Epithelial cell of alveolus of lung (primary cell): Measurements from ENCODE around the gene PCDHGB2. TPM values are rescaled to one million over a fixed set of nuclear protein-coding genes. Genes with fewer than 3 reads are reported as not detected.

Experiments
- total RNA-seq: library from RNA; depleted of rRNA; stranded (reverse); fragments of >200 nt; gene quantifications from 2 replicates; pipeline ENCODE4 v1.2.1, GENCODE V29; 2015

Gene PCDHGB2
- total RNA-seq, 1 donor from 2014 or later, result 0.39 TPM

GRCh38 chr5:141397756-141398551, 38.2 kb downstream of the PCDHGB2 start, which contains the start of gene PCDHGB5:
Gene PCDHGB5 (plus strand): TSS chr5:141397947. CDS start chr5:141398128, 181 bp downstream.

GRCh38 chr5:141402553-141403243, 42.9 kb downstream of the PCDHGB2 start, which contains the start of gene PCDHGA9:
Gene PCDHGA9 (plus strand): TSS chr5:141402778. CDS start chr5:141402953, 175 bp downstream.

GRCh38 chr5:141407790-141408505, 48.2 kb downstream of the PCDHGB2 start, which contains the start of gene PCDHGB6:
Gene PCDHGB6 (plus strand): TSS chr5:141408021. CDS start chr5:141408203, 182 bp downstream.

Other genes with a start within 250 kb of the PCDHGB2 start
- gene PCDHB4, start 238.2 kb upstream of the PCDHGB2 start, total RNA-seq, result under 0.01 TPM in 1 of 2 replicates, not detected in the other
- 0.39 and 1.3 TPM in 2 replicates for gene PCDHB5, start 224.8 kb upstream of the PCDHGB2 start, total RNA-seq
- 0.64 TPM in 1 of 2 replicates, not detected in the other for gene PCDHB6, start 209.9 kb upstream of the PCDHGB2 start, total RNA-seq
- gene PCDHB7, start 187.3 kb upstream of the PCDHGB2 start, total RNA-seq, result under 0.01 and 1.9 TPM in 2 replicates
- gene PCDHB8, start 182.2 kb upstream of the PCDHGB2 start, total RNA-seq, result not detected in 2 replicates
- gene PCDHB16, start 177.6 kb upstream of the PCDHGB2 start, total RNA-seq, result 0.08 and 0.13 TPM in 2 replicates
- 0.08 TPM in 1 of 2 replicates, not detected in the other for gene PCDHB9, start 172.8 kb upstream of the PCDHGB2 start, total RNA-seq
- 0.13 and 0.24 TPM in 2 replicates for gene PCDHB10, start 167.6 kb upstream of the PCDHGB2 start, total RNA-seq
- gene PCDHB11, start 160.4 kb upstream of the PCDHGB2 start, total RNA-seq, result 0.13 and 1.7 TPM in 2 replicates
- 0.08 TPM in 1 of 2 replicates, not detected in the other for gene PCDHB12, start 151.3 kb upstream of the PCDHGB2 start, total RNA-seq
- gene PCDHB13, start 146.1 kb upstream of the PCDHGB2 start, total RNA-seq, result 0.26 and 1.0 TPM in 2 replicates
- gene PCDHB14, start 136.7 kb upstream of the PCDHGB2 start, total RNA-seq, result 1.4 TPM in 1 of 2 replicates, not detected in the other
- gene PCDHB15, start 114.6 kb upstream of the PCDHGB2 start, total RNA-seq, result under 0.01 and 0.48 TPM in 2 replicates
- gene SLC25A2, start 55.9 kb upstream of the PCDHGB2 start, total RNA-seq, result not detected in 2 replicates
- 45.3 and 69.6 TPM in 2 replicates for gene TAF7, start 39.2 kb upstream of the PCDHGB2 start, total RNA-seq
- 0.13 and 0.64 TPM in 2 replicates for gene PCDHGA1, start 29.5 kb upstream of the PCDHGB2 start, total RNA-seq
- gene PCDHGA2, start 21.2 kb upstream of the PCDHGB2 start, total RNA-seq, result 0.39 and 3.8 TPM in 2 replicates
- gene PCDHGA3, start 16.2 kb upstream of the PCDHGB2 start, total RNA-seq, result 0.65 and 0.72 TPM in 2 replicates
- gene PCDHGB1, start 9.9 kb upstream of the PCDHGB2 start, total RNA-seq, result 0.39 and 2.2 TPM in 2 replicates
- 0.78 and 6.0 TPM in 2 replicates for gene PCDHGA4, start 5.0 kb upstream of the PCDHGB2 start, total RNA-seq
- gene PCDHGA5, start 4.2 kb downstream of the PCDHGB2 start, total RNA-seq, result 0.13 and 1.3 TPM in 2 replicates
- 0.39 and 6.1 TPM in 2 replicates for gene PCDHGB3, start 10.2 kb downstream of the PCDHGB2 start, total RNA-seq
- gene PCDHGA6, start 13.9 kb downstream of the PCDHGB2 start, total RNA-seq, result 1.0 and 3.0 TPM in 2 replicates
- 0.65 and 4.0 TPM in 2 replicates for gene PCDHGA7, start 22.7 kb downstream of the PCDHGB2 start, total RNA-seq
- gene PCDHGB4, start 27.7 kb downstream of the PCDHGB2 start, total RNA-seq, result 3.7 and 9.3 TPM in 2 replicates
- gene PCDHGA8, start 32.6 kb downstream of the PCDHGB2 start, total RNA-seq, result 0.65 and 1.2 TPM in 2 replicates
- gene PCDHGB5, start 38.0 kb downstream of the PCDHGB2 start, total RNA-seq, result 7.6 and 13.0 TPM in 2 replicates
- 1.4 and 7.8 TPM in 2 replicates for gene PCDHGA9, start 42.8 kb downstream of the PCDHGB2 start, total RNA-seq
- gene PCDHGB6, start 48.0 kb downstream of the PCDHGB2 start, total RNA-seq, result 1.2 and 5.7 TPM in 2 replicates
- gene PCDHGA10, start 53.0 kb downstream of the PCDHGB2 start, total RNA-seq, result 3.4 and 11.8 TPM in 2 replicates
- 7.2 and 23.6 TPM in 2 replicates for gene PCDHGB7, start 57.7 kb downstream of the PCDHGB2 start, total RNA-seq
- 5.9 and 13.7 TPM in 2 replicates for gene PCDHGA11, start 61.1 kb downstream of the PCDHGB2 start, total RNA-seq
- 10.2 and 17.4 TPM in 2 replicates for gene PCDHGA12, start 70.5 kb downstream of the PCDHGB2 start, total RNA-seq
- gene PCDHGC3, start 116.0 kb downstream of the PCDHGB2 start, total RNA-seq, result 51.5 and 161 TPM in 2 replicates
- 0.13 and 3.1 TPM in 2 replicates for gene PCDHGC4, start 125.0 kb downstream of the PCDHGB2 start, total RNA-seq
- 0.78 and 1.1 TPM in 2 replicates for gene PCDHGC5, start 129.1 kb downstream of the PCDHGB2 start, total RNA-seq